ENCODE results near the gene AGAP2.
"Not testable (repeated sequence)": the region's sequence is repeated elsewhere in the genome, so short reads cannot be mapped to it uniquely, and the experiment has no call there.

Gene AGAP2

GRCh38 chr12:57687862-57688261 lies 50.7 kb downstream of the AGAP2 start:
- no peak for DNase-seq (ENCODE audit: low spot score)
- TF ChIP-seq, protein P1, sequence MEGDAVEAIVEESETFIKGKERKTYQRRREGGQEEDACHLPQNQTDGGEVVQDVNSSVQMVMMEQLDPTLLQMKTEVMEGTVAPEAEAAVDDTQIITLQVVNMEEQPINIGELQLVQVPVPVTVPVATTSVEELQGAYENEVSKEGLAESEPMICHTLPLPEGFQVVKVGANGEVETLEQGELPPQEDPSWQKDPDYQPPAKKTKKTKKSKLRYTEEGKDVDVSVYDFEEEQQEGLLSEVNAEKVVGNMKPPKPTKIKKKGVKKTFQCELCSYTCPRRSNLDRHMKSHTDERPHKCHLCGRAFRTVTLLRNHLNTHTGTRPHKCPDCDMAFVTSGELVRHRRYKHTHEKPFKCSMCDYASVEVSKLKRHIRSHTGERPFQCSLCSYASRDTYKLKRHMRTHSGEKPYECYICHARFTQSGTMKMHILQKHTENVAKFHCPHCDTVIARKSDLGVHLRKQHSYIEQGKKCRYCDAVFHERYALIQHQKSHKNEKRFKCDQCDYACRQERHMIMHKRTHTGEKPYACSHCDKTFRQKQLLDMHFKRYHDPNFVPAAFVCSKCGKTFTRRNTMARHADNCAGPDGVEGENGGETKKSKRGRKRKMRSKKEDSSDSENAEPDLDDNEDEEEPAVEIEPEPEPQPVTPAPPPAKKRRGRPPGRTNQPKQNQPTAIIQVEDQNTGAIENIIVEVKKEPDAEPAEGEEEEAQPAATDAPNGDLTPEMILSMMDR (IDR thresholded peaks at IDR 0.05; ENCODE audit: borderline replicate concordance, control extremely low read depth, extremely low read depth, insufficient read depth, missing control alignments): no peak
- in situ Hi-C loops (cut with MboI; ENCODE audit: low sequenced_read_pairs, unreplicated experiment): no loop called here

GRCh38 chr12:57679697-57680096 lies 58.8 kb downstream of the AGAP2 start:
- TF ChIP-seq, protein P1 (IDR thresholded peaks at IDR 0.05; ENCODE audit: borderline replicate concordance, control extremely low read depth, extremely low read depth, insufficient read depth, missing control alignments): no peak
- DNase-seq (ENCODE audit: low spot score): no peak
- in situ Hi-C loops (cut with MboI; ENCODE audit: low sequenced_read_pairs, unreplicated experiment): no loop called here

DNA sequence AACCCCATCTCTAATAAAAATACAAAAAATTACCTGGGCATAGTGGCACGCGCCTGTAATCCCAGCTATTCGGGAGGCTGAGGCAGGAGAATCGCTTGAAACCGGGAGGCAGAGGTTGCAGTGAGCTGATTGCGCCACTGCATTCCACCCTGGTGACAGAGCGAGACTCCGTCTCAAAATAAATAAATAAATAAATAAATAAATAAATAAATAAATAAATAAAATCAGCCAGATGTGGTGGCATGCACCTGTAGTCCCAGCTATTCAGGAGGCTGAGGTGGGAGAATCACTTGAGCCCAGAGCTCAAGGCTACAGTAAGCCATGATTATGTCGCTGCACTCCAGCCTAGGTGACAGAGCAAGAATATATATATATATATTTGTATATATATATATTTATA lies 60.6 kb downstream of the AGAP2 start:
- DNase-seq (ENCODE audit: low spot score); in situ Hi-C loops (cut with MboI; ENCODE audit: low sequenced_read_pairs, unreplicated experiment): not testable (repeated sequence)

- in situ Hi-C loops (cut with MboI; ENCODE audit: low sequenced_read_pairs, unreplicated experiment): no loop called here
These were observed 63.9 kb downstream of the AGAP2 start for GRCh38 chr12:57674691-57675090.

More at GRCh38 chr12:57674691-57675090, 63.9 kb downstream of the AGAP2 start:
- no peak for DNase-seq (ENCODE audit: low spot score)
- TF ChIP-seq, protein P1 (IDR thresholded peaks at IDR 0.05; ENCODE audit: borderline replicate concordance, control extremely low read depth, extremely low read depth, insufficient read depth, missing control alignments): no peak

All from GM13976 (cell line).